LNCaP clone FGC (cell line): ENCODE results near the gene FGF12.

Experiments
- DNase-seq: peaks from one replicate; pipeline ENCODE4 v3.0.0-alpha.2; 2011; ENCODE audit warnings: low read depth
- H3K4me3 ChIP-seq: 2 replicates; pipeline ENCODE4 v1.5.1; 2011; ENCODE audit warnings: mild to moderate bottlenecking, low read depth, low read length, control low read depth
- TF ChIP-seq, protein P1 (sequence below): IDR thresholded peaks from 2 replicates; pipeline ENCODE4 v1.5.1; 2012; ENCODE audit warnings: mild to moderate bottlenecking; ENCODE audit not compliant: control insufficient read depth, insufficient read depth; ENCODE audit errors: extremely low read depth

FGF12 gene

DNA sequence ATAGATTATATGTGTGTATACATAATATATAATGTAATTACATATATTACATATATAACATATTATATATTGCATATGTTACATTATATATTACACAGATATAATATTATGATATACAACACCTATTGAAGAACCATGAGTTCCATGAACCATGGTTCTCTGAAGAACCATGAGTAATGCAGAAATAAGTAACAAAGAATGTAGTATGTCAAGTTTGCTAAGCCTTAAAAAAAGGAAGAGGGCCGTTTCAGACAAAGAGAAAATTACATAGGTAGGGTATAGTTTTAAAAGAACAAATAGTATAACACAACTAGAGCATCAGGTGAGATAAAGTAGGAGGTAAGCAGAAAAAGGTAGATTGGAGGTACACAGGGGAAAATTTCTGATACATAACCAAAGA lies 177.0 kb downstream of the FGF12 start:
- H3K4me3 ChIP-seq, result no peak overlapping the region
- TF ChIP-seq, protein P1, sequence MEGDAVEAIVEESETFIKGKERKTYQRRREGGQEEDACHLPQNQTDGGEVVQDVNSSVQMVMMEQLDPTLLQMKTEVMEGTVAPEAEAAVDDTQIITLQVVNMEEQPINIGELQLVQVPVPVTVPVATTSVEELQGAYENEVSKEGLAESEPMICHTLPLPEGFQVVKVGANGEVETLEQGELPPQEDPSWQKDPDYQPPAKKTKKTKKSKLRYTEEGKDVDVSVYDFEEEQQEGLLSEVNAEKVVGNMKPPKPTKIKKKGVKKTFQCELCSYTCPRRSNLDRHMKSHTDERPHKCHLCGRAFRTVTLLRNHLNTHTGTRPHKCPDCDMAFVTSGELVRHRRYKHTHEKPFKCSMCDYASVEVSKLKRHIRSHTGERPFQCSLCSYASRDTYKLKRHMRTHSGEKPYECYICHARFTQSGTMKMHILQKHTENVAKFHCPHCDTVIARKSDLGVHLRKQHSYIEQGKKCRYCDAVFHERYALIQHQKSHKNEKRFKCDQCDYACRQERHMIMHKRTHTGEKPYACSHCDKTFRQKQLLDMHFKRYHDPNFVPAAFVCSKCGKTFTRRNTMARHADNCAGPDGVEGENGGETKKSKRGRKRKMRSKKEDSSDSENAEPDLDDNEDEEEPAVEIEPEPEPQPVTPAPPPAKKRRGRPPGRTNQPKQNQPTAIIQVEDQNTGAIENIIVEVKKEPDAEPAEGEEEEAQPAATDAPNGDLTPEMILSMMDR, result no peak
- no peak for DNase-seq

DNA sequence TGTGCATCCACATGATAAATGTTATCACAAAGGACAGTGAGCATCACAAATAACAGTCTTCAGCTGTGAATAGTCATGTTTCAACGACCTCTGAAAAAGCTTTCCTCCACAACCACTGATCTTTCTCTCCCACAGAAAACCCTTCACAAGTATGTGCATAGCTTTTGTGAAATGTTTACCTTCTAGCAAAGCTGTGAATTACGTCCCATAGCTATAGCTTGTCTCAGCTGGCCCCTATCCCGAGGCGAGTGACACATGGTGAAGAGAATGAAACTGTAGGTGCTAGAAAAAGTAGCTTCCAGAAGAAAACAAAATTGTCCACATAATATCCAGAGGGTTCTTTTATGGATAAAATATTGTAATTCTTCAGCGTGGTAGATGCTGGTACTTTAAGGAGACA lies 182.0 kb downstream of the FGF12 start:
- no peak overlapping the region for H3K4me3 ChIP-seq
- TF ChIP-seq, protein P1, result no peak
- DNase-seq, result no peak

DNA sequence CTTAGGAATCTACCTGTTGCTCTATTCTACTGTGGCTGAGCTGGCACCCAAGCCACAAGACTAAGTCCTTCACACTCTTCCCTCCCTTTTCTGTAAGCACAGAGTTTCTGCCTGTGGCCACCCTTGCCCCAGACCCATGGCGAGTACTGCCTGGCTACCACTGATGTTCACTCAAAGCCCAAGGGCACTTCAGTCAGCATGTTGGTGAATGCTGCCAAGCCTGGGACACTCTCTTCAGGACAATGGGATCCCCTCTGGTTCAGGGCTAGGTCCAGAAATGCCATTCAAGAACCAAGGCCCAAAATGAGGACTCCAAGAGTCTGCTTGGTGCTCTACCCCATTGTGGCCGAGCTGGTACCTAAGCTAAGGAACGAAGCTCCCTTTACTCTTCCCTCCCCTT lies 184.2 kb downstream of the FGF12 start:
- no peak for DNase-seq
- H3K4me3 ChIP-seq, result no peak overlapping the region
- TF ChIP-seq, protein P1, result no peak

DNA sequence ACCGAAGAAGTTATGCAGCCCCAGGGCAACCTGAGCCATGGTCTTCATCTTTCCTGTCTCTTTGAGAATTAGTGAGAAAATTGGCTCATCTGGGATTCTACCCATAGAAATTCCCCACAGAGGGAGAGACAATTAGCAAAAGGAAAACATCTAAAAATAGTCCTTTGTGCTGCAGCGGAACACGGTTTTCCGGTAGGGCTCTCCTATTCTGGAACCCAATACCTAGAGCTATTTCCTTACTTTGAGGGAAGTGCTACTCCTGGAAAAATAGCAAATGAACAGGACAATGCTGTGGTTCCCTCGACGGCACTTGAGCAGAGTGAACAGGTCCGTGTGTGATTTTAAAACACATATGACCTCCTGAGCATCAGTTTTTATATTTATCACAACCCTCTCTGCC lies 210.5 kb downstream of the FGF12 start:
- no peak overlapping the region for H3K4me3 ChIP-seq
- TF ChIP-seq, protein P1, result no peak
- no peak for DNase-seq

DNA sequence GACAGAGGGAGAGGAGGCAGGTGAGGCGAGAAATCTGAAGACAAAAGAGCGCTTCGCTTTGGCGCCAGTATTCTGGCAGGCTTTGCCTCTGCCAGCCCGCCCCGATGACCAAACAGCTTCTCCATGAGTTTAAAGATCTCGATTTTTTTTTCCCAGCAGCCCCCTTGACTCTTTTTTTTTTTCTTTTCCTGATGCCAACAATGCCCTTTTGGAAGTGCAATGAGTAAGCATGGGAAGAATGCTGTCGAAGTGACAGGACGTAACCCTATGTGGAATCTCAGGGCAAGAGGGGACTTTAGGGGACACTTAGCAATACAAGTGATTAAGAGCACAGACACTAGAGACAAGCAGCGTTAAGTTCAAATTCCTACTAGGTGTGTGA lies 211.7 kb downstream of the FGF12 start:
- H3K4me3 ChIP-seq, result no peak overlapping the region
- TF ChIP-seq, protein P1, result no peak
- DNase-seq, result no peak

DNA sequence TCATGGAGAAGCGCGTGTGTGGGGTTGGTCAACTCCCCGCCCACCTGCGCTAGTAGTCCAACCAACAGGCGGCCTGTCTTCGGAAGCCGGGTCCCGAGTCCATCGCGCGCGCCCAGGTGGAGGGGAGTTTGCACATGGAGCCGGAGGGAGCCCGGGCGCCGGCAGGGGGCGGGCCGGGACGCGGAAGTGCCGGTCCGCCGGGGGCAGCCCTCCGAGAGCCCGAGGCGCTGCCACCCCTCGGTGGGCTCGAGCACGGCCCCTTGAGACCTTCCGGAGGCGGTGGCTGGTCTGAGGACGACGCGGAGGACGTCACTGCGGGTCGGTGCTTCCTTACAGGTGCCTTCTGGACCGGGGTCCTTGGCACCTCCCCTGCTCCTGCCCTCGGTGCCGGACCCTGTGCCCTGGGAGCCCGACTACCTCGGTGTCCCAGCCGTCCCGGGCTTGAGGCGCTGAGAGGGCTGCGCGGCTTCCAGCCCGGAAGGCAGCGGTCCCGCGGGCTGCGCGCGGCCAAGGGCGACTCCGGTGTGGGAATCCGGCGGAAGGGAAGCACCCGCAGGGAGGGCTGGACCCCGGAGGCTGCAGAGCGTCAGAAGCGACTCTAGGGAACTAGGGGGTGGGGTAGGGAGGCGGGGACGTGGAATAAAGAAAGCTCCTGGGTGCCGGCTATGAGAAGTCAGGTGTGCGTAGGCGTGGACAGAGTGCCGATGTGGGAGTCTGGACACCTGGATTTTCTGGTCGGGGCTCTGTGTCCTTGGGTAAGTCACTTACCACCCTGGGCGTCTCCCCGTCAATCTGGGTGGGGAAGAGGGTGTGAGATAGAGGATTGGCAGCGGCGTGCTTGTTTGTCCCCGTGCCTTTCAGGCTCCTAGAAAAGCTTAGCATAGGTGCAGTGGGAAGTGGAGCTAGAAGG lies 212.3 kb downstream of the FGF12 start:
- no peak overlapping the region for H3K4me3 ChIP-seq
- TF ChIP-seq, protein P1, result no peak
- DNase-seq, result no peak

DNA sequence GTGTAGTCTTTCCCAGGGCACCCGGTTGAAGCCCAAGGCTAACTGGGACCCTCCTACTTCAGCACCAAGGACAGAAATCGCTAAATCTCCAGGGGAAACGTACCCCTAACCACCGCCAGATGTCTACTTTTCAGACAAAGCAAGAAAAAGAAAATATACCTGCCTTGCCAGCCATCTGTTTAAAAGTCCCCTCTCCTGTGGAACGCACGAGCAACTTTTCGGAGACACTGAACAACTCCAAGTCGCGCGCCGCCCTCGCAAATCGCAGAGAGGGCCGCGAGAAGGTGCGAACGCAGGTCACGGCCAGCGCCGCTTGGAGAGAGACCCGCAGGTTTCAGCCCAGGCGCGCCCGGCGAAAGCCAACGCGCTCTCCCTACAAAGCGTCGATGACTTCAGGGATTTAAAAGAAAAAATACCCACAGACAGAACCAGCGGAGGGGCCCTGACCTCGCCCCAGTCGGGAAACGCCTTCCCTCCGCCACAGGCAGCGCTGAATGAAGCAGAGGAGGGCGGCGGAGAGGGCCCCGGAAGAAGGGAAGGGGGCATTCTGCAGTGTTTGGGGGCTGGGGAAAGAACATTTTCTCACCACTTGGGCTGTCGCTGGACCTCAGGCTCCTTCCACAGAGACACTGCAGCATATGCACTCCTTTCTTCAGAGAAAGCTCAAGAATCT lies 213.1 kb downstream of the FGF12 start:
- no peak for DNase-seq
- H3K4me3 ChIP-seq, result no peak overlapping the region
- TF ChIP-seq, protein P1, result no peak
